ENCODE results near the gene MTMR4.

Gene MTMR4

GRCh38 chr17:58516644-58517377 lies 2.4 kb upstream of the MTMR4 start:
- peak overlapping the region; percentile 97 to 98 for H3K4me3 ChIP-seq (ENCODE audit: low read depth in 1 of 2, low read length in 1 of 2)
- peak overlapping the region; percentile 95 for H3K27ac ChIP-seq
- H3K36me3 ChIP-seq, result peaks cover 11% of the 10 kb centered on the region
- no peak for TF ChIP-seq CTCF (IDR thresholded peaks at IDR 0.05)
- peaks cover 53 to 57% of the 10 kb centered on the region in 2 experiments for H3K4me1 ChIP-seq (ENCODE audit: control insufficient read depth in 1 of 2, insufficient read depth in 1 of 2, low read depth in 1 of 2, low read length in 1 of 2)
- H3K27me3 ChIP-seq, result no peaks in the 10 kb centered on the region
- no peaks in the 10 kb centered on the region for H3K9me3 ChIP-seq

- H3K4me1 ChIP-seq (ENCODE audit: control insufficient read depth in 1 of 2, insufficient read depth in 1 of 2, low read depth in 1 of 2, low read length in 1 of 2), result peaks cover 53 to 57% of the 10 kb centered on the region in 2 experiments
- H3K27me3 ChIP-seq, result no peaks in the 10 kb centered on the region
- peak overlapping the region; percentile 95 for H3K27ac ChIP-seq
These were observed 848 bp upstream of the MTMR4 start for GRCh38 chr17:58515286-58515685.

GRCh38 chr17:58514770-58515157 lies 326 bp upstream of the MTMR4 start:
- Histone ChIP-seq H3K36me3 (peaks cover 31% of the 10 kb centered on the region), H3K4me1 (ENCODE audit: control insufficient read depth in 1 of 2, insufficient read depth in 1 of 2, low read depth in 1 of 2, low read length in 1 of 2) (peaks cover 53 to 56% of the 10 kb centered on the region in 2 experiments), H3K4me3 (ENCODE audit: low read depth in 1 of 2, low read length in 1 of 2) (peak overlapping the region; percentile 66 to 70), H3K9me3 (no peaks in the 10 kb centered on the region), H3K27ac (peak overlapping the region; percentile 95), H3K27me3 (no peaks in the 10 kb centered on the region)
- TF ChIP-seq CTCF (IDR thresholded peaks at IDR 0.05), result no peak

More at GRCh38 chr17:58515286-58515685, 848 bp upstream of the MTMR4 start:
- TF ChIP-seq CTCF (IDR thresholded peaks at IDR 0.05), result no peak
- no peaks in the 10 kb centered on the region for H3K9me3 ChIP-seq
- H3K36me3 ChIP-seq, result peaks cover 26% of the 10 kb centered on the region
- peak overlapping the region in 1 of 2 experiments; percentile 66 for H3K4me3 ChIP-seq (ENCODE audit: low read depth in 1 of 2, low read length in 1 of 2)

GRCh38 chr17:58513267-58513964 lies 1.0 kb downstream of the MTMR4 start:
- Histone ChIP-seq H3K27ac (no peak overlapping the region), H3K9me3 (no peaks in the 10 kb centered on the region), H3K4me3 (ENCODE audit: low read depth in 1 of 2, low read length in 1 of 2) (peak overlapping the region; percentile 66 to 70), H3K4me1 (ENCODE audit: control insufficient read depth in 1 of 2, insufficient read depth in 1 of 2, low read depth in 1 of 2, low read length in 1 of 2) (peaks cover 45% of the 10 kb centered on the region in 2 experiments), H3K27me3 (no peaks in the 10 kb centered on the region), H3K36me3 (peaks cover 44% of the 10 kb centered on the region)
- no peak for TF ChIP-seq CTCF (IDR thresholded peaks at IDR 0.05)

GRCh38 chr17:58510075-58510474 lies 4.4 kb downstream of the MTMR4 start:
- TF ChIP-seq CTCF (IDR thresholded peaks at IDR 0.05), result no peak
- peaks cover 62% of the 10 kb centered on the region for H3K36me3 ChIP-seq
- no peaks in the 10 kb centered on the region for H3K9me3 ChIP-seq

More at GRCh38 chr17:58510075-58510474, 4.4 kb downstream of the MTMR4 start:
- no peaks in the 10 kb centered on the region for H3K27me3 ChIP-seq
- peaks cover 47 to 51% of the 10 kb centered on the region in 2 experiments for H3K4me1 ChIP-seq (ENCODE audit: control insufficient read depth in 1 of 2, insufficient read depth in 1 of 2, low read depth in 1 of 2, low read length in 1 of 2)
- H3K4me3 ChIP-seq (ENCODE audit: low read depth in 1 of 2, low read length in 1 of 2), result no peak overlapping the region
- no peak overlapping the region for H3K27ac ChIP-seq
